Astrocyte (in vitro differentiated cells and primary cell): ENCODE measurements around the gene FAM20B.

ENCODE experiments used
- EZH2 ChIP-seq: IDR thresholded peaks from 2 replicates; pipeline ENCODE4 v1.6.1; 2012; ENCODE audit warnings: mild to moderate bottlenecking, low read length, inconsistent platforms; ENCODE audit not compliant: insufficient read depth
- TF ChIP-seq, protein P1 (sequence below): IDR thresholded peaks from 2 replicates; pipeline ENCODE4 v1.5.1; 2011; ENCODE audit warnings: low read depth, mild to moderate bottlenecking, inconsistent platforms, low read length, moderate library complexity; ENCODE audit not compliant: insufficient read depth

DNA sequence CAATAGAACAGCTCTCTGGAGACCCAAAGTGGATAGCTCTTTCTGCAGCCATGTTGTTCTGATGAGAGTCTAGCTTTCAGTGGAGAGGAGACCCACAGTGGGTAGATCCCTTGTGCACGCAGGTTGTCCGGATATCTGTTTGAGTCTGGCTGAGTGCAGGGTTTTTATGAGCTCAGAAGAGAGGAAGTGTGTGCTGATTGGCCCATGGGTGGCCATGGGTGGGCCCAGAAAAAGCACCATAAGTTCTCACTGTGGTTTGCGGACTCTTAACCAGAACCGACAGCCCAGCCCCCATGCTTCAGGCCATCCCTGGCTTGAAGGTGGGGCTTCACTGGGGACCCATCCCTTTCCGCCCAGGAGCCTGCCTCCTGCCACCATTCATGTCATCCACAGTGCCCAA, 17.0 kb downstream of the FAM20B start:
- TF ChIP-seq, protein P1, sequence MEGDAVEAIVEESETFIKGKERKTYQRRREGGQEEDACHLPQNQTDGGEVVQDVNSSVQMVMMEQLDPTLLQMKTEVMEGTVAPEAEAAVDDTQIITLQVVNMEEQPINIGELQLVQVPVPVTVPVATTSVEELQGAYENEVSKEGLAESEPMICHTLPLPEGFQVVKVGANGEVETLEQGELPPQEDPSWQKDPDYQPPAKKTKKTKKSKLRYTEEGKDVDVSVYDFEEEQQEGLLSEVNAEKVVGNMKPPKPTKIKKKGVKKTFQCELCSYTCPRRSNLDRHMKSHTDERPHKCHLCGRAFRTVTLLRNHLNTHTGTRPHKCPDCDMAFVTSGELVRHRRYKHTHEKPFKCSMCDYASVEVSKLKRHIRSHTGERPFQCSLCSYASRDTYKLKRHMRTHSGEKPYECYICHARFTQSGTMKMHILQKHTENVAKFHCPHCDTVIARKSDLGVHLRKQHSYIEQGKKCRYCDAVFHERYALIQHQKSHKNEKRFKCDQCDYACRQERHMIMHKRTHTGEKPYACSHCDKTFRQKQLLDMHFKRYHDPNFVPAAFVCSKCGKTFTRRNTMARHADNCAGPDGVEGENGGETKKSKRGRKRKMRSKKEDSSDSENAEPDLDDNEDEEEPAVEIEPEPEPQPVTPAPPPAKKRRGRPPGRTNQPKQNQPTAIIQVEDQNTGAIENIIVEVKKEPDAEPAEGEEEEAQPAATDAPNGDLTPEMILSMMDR, result no peak
- no peak for TF ChIP-seq EZH2
